K562 (cell line): Measurements from ENCODE around the gene CARD11. TPM values are rescaled to one million over a fixed set of nuclear protein-coding genes. Genes with fewer than 3 reads are reported as not detected.

Source experiments
- BRD4 ChIP-seq: fragments of 200-600 bp; sonication (generic); IDR thresholded peaks from 2 replicates; pipeline ENCODE4 v1.6.1; 2017; ENCODE audit warnings: inconsistent platforms
- DDX20 ChIP-seq: fragments of 450-650 bp; IDR thresholded peaks from 2 replicates; pipeline ENCODE4 v1.6.1; 2016; ENCODE audit warnings: missing genetic modification characterization, low read depth, mild to moderate bottlenecking, missing compliant biosample characterization, moderate library complexity
- ESRRB ChIP-seq: fragments of 250-450 bp; sonication (Bioruptor Pico); IDR thresholded peaks from 2 replicates; pipeline ENCODE4 v1.5.0; 2020; ENCODE audit warnings: mild to moderate bottlenecking, moderate library complexity, borderline replicate concordance
- FOXK2 ChIP-seq, 2 experiments: fragments of 450-650 bp; IDR thresholded peaks in 1 of 2; conservative IDR thresholded peaks in 1 of 2; 2 replicates each; pipeline ENCODE4 v1.6.1; 2016; ENCODE audit warnings: low read depth in 2 of 2, mild to moderate bottlenecking in 1 of 2
- JUN ChIP-seq, 2 experiments: sonication (generic) in 1 of 2; formaldehyde crosslinking in 1 of 2; IDR thresholded peaks; 2 replicates each; pipeline versions ENCODE4 v1.6.1 to v1.8.0; 2012 to 2022; ENCODE audit warnings: borderline replicate concordance in 2 of 2, mild to moderate bottlenecking in 2 of 2, improper control_type of control experiment in 1 of 2, low read depth in 1 of 2, low read length in 1 of 2, missing genetic modification reagents in 1 of 2
- JUNB ChIP-seq: fragments of 450-650 bp; formaldehyde crosslinking; conservative IDR thresholded peaks from 2 replicates; pipeline ENCODE4 v1.4.0; 2020; ENCODE audit warnings: mild to moderate bottlenecking
- MAFF ChIP-seq: IDR thresholded peaks from 2 replicates; pipeline ENCODE4 v1.6.1; 2012; ENCODE audit warnings: low read length, improper control_type of control experiment
- TFAM ChIP-seq: fragments of 250-450 bp; sonication (Bioruptor Pico); conservative IDR thresholded peaks from 2 replicates; pipeline ENCODE4 v1.5.0; 2021; ENCODE audit warnings: mild to moderate bottlenecking, moderate library complexity
- ZNF197 ChIP-seq: fragments of 200-800 bp; sonication (Bioruptor generic); IDR thresholded peaks from 2 replicates; pipeline ENCODE4 v1.6.1; 2016; ENCODE audit warnings: low read depth, missing genetic modification characterization, missing compliant biosample characterization
- ZNF212 ChIP-seq: fragments of 450-650 bp; formaldehyde crosslinking; IDR thresholded peaks from 2 replicates; pipeline ENCODE4 v1.4.0; 2020; ENCODE audit warnings: mild to moderate bottlenecking
- polyA plus RNA-seq, 8 experiments: library from polyadenylated mRNA; depleted of rRNA in 4 of 8; stranded (reverse) in 5 of 8; unstranded in 3 of 8; fragments of >200 nt; fragmentation: Nextera tagmentation in 2 of 8; fragmentation: Illumina TruSeq in 1 of 8; extraction: Ambion mirVana in 2 of 8; extraction: Trizol in 1 of 8; gene quantifications; 2 replicates each; pipeline versions ENCODE4 v1.2.1 to v1.2.3, GENCODE V29; 2011 to 2014; ENCODE audit warnings: inconsistent platforms in 1 of 8, missing spikeins in 1 of 8
- total RNA-seq, 7 experiments: library from RNA; depleted of rRNA in 6 of 7; stranded (reverse); fragments of >200 nt in 6 of 7; fragmentation: Illumina TruSeq in 2 of 7; extraction: Trizol in 2 of 7; gene quantifications; 2 replicates each; pipeline versions ENCODE4 v1.2.1 to v1.2.3, GENCODE V29; 2011 to 2021; ENCODE audit warnings: low replicate concordance in 1 of 7
- TF ChIP-seq, protein P1 (sequence below): fragments of 200-800 bp; sonication (Bioruptor generic); IDR thresholded peaks from 2 replicates; pipeline ENCODE4 v1.6.1; 2016; ENCODE audit warnings: missing genetic modification characterization, missing compliant biosample characterization
- TF ChIP-seq, protein P2 (sequence below): fragments of 250-450 bp; sonication (Bioruptor Pico); IDR thresholded peaks from 2 replicates; pipeline ENCODE4 v1.6.1; 2021; ENCODE audit warnings: mild to moderate bottlenecking
- TF ChIP-seq, protein P3 (sequence below): fragments of 250-450 bp; sonication (Bioruptor Pico); IDR thresholded peaks from 2 replicates; pipeline ENCODE4 v1.4.0; 2020
- TF ChIP-seq, protein P4 (sequence below): fragments of 450-650 bp; formaldehyde crosslinking; IDR thresholded peaks from 2 replicates; pipeline ENCODE4 v1.4.0; 2020; ENCODE audit warnings: mild to moderate bottlenecking, moderate library complexity

CARD11 gene
- total and polyA plus RNA-seq, 9 of the 15 experiments (the other 6 are each of a cell fraction or from before 2014, with no cell fraction given) = 0.07 to 12.8 (median 5.7) TPM

DNA sequence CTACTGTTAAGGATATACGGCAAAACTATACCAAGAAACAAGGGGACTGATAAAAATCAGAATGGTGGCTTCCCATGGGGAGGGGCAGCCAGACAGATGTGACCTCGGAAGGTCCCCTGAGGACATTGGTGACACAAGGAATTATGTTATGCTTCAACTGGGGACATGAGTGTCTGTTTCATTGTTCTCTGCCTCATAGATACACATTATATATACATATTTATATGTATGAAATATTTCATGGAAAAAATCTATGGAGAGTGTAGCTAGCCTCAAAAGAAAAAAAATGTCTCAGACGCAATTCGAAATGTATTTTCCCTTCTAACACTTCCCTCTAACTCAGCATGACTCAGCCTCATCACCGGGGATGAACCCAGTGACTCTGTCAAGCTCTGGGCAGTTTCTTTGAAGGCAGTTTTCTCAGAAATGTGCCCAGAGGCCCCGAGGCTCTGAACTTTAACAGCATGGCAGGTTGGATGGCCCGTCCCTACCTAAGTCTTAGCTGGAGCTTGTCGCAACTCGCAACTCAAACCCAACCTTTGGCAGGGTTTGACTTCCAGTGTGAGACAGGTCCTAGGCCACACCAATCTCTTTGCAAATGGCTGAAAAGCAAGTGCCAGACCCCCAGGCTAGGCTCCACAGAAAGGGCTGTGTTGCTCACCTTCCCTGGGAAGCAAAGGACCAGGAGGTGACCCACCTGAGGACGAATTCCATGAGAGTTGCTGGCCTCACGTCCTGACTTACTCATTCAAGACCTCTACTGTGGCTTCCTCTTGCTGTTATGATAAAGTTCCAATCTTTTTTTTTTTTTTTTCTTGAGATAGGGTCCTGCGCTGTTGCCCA is 86.9 kb downstream of the CARD11 start (continued):
- TF ChIP-seq, protein P1, sequence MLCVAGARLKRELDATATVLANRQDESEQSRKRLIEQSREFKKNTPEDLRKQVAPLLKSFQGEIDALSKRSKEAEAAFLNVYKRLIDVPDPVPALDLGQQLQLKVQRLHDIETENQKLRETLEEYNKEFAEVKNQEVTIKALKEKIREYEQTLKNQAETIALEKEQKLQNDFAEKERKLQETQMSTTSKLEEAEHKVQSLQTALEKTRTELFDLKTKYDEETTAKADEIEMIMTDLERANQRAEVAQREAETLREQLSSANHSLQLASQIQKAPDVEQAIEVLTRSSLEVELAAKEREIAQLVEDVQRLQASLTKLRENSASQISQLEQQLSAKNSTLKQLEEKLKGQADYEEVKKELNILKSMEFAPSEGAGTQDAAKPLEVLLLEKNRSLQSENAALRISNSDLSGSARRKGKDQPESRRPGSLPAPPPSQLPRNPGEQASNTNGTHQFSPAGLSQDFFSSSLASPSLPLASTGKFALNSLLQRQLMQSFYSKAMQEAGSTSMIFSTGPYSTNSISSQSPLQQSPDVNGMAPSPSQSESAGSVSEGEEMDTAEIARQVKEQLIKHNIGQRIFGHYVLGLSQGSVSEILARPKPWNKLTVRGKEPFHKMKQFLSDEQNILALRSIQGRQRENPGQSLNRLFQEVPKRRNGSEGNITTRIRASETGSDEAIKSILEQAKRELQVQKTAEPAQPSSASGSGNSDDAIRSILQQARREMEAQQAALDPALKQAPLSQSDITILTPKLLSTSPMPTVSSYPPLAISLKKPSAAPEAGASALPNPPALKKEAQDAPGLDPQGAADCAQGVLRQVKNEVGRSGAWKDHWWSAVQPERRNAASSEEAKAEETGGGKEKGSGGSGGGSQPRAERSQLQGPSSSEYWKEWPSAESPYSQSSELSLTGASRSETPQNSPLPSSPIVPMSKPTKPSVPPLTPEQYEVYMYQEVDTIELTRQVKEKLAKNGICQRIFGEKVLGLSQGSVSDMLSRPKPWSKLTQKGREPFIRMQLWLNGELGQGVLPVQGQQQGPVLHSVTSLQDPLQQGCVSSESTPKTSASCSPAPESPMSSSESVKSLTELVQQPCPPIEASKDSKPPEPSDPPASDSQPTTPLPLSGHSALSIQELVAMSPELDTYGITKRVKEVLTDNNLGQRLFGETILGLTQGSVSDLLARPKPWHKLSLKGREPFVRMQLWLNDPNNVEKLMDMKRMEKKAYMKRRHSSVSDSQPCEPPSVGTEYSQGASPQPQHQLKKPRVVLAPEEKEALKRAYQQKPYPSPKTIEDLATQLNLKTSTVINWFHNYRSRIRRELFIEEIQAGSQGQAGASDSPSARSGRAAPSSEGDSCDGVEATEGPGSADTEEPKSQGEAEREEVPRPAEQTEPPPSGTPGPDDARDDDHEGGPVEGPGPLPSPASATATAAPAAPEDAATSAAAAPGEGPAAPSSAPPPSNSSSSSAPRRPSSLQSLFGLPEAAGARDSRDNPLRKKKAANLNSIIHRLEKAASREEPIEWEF (CRISPR knock-in tag) = peak; percentile 94
- peak; percentile 34 to 53; a peak in 2 of 4 replicates for TF ChIP-seq FOXK2 (conservative IDR thresholded peaks at IDR 0.05 in 1 of 2, IDR thresholded peaks at IDR 0.05 in 1 of 2; ENCODE audit: low read depth in 2 of 2)
- TF ChIP-seq, protein P2, sequence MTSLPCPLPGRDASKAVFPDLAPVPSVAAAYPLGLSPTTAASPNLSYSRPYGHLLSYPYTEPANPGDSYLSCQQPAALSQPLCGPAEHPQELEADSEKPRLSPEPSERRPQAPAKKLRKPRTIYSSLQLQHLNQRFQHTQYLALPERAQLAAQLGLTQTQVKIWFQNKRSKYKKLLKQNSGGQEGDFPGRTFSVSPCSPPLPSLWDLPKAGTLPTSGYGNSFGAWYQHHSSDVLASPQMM (CRISPR knock-in tag) = no peak
- peak; percentile 72 for TF ChIP-seq JUN (IDR thresholded peaks at IDR 0.05; ENCODE audit: borderline replicate concordance, low read depth, low read length)
- no peak for TF ChIP-seq JUN (CRISPR knock-in tag; IDR thresholded peaks at IDR 0.05; ENCODE audit: borderline replicate concordance)
- peak; percentile 48; the same call in 1 of the 2 replicates for TF ChIP-seq BRD4
- TF ChIP-seq, protein P3, sequence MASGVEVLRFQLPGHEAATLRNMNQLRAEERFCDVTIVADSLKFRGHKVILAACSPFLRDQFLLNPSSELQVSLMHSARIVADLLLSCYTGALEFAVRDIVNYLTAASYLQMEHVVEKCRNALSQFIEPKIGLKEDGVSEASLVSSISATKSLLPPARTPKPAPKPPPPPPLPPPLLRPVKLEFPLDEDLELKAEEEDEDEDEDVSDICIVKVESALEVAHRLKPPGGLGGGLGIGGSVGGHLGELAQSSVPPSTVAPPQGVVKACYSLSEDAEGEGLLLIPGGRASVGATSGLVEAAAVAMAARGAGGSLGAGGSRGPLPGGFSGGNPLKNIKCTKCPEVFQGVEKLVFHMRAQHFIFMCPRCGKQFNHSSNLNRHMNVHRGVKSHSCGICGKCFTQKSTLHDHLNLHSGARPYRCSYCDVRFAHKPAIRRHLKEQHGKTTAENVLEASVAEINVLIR = peak; percentile 29; the same call in 1 of the 2 replicates
- TF ChIP-seq DDX20 = peak; percentile 74; the same call in 1 of the 2 replicates
- no peak for TF ChIP-seq TFAM
- TF ChIP-seq ZNF197 (CRISPR knock-in tag) = peak; percentile 67; the same call in 1 of the 2 replicates
- TF ChIP-seq, protein P4, sequence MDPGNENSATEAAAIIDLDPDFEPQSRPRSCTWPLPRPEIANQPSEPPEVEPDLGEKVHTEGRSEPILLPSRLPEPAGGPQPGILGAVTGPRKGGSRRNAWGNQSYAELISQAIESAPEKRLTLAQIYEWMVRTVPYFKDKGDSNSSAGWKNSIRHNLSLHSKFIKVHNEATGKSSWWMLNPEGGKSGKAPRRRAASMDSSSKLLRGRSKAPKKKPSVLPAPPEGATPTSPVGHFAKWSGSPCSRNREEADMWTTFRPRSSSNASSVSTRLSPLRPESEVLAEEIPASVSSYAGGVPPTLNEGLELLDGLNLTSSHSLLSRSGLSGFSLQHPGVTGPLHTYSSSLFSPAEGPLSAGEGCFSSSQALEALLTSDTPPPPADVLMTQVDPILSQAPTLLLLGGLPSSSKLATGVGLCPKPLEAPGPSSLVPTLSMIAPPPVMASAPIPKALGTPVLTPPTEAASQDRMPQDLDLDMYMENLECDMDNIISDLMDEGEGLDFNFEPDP = peak; percentile 41; the same call in 1 of the 2 replicates
- TF ChIP-seq JUNB (CRISPR knock-in tag) = no peak
- no peak for TF ChIP-seq ZNF212 (CRISPR knock-in tag)
- TF ChIP-seq MAFF = peak; percentile 91
- no peak for TF ChIP-seq ESRRB (CRISPR knock-in tag)
